Right lobe of liver (tissue), 4 donors: ENCODE measurements around the gene CTNND2.

Experiments
- CTCF ChIP-seq, 4 donors: fragments of 200-600 bp in 3 of 4; fragments of 450-650 bp in 1 of 4; IDR thresholded peaks; one replicate each; pipeline versions ENCODE4 v1.5.1 to v1.8.0; 2016 to 2022; ENCODE audit warnings: antibody characterized with exemption in 4 of 4, mild to moderate bottlenecking in 2 of 4
- POLR2A ChIP-seq: fragments of 450-650 bp; IDR thresholded peaks from one replicate; pipeline ENCODE4 v1.6.1; 2017; ENCODE audit warnings: antibody characterized with exemption, mild to moderate bottlenecking
- donor health status: DM: no; HTN: no; CAD: no.
- donor health status: DM: no; HTN: no; CAD: no.
- donor health status: DM: no; HTN: yes; CAD: no.

GRCh38 chr5:11878814-11879213, 25.4 kb downstream of the CTNND2 start:
- TF ChIP-seq CTCF (IDR thresholded peaks at IDR 0.05) (no peak), POLR2A (no peak)
